A549 (cell line): ENCODE measurements around the gene TMEM101. TPM values are rescaled to one million over a fixed set of nuclear protein-coding genes. Genes with fewer than 3 reads are reported as not detected.

ENCODE experiments used
- ATAC-seq, 2 experiments: fragments of 200-7000 bp in 1 of 2; fragments of >200 bp in 1 of 2; cut with Nextera tagmentation in 1 of 2; cut with Tn5 transposase in 1 of 2; 3 replicates each; pipeline versions ENCODE4 v1.8.0 to v1.9.1; 2018 to 2020; ENCODE audit warnings: mild to moderate bottlenecking in 1 of 2, moderate library complexity in 1 of 2
- CTCF ChIA-PET: fragments of 300-600 bp; sonication (Branson Sonifier 250); formaldehyde crosslinking; extraction: SDS; loops from one replicate; lab custom pipeline; 2021; ENCODE audit warnings: antibody characterized with exemption, inconsistent platforms; lab: Yijun Ruan, JAX
- POLR2A ChIA-PET: fragments of 350-600 bp; formaldehyde crosslinking; extraction: SDS; loops from one replicate; lab custom pipeline; 2021; ENCODE audit warnings: antibody characterized with exemption, inconsistent platforms; lab: Yijun Ruan, JAX
- DNase-seq, 2 experiments: peaks; one replicate each; pipeline versions ENCODE4 v3.0.0 to v3.0.0-alpha.2; 2011 to 2016; ENCODE audit warnings: low read depth in 1 of 2, low spot score in 1 of 2
- FAIRE-seq: peaks from 2 replicates; lab custom pipeline; 2011; peaks lifted over from hg19 to GRCh38; lab: Jason Lieb, UNC
- H3K27ac ChIP-seq, 2 experiments: fragments of >200 bp; sonication (Bioruptor Twin); formaldehyde crosslinking; 3 replicates each; pipeline ENCODE4 v1.5.1; 2016 to 2017
- H3K4me1 ChIP-seq: fragments of >200 bp; sonication (Bioruptor Twin); formaldehyde crosslinking; 3 replicates; pipeline ENCODE4 v1.6.1; 2016
- H3K4me2 ChIP-seq: fragments of >200 bp; sonication (Bioruptor Twin); formaldehyde crosslinking; 3 replicates; pipeline ENCODE4 v1.6.1; 2016
- H3K4me3 ChIP-seq: fragments of >200 bp; sonication (Bioruptor Twin); formaldehyde crosslinking; 3 replicates; pipeline ENCODE4 v1.5.1; 2016
- H3K9me3 ChIP-seq: fragments of >200 bp; sonication (Bioruptor Twin); formaldehyde crosslinking; 3 replicates; pipeline ENCODE4 v1.6.1; 2016
- CBX2 ChIP-seq: fragments of 200-600 bp; sonication (generic); IDR thresholded peaks from 2 replicates; pipeline ENCODE4 v1.6.1; 2016; ENCODE audit warnings: low read depth, mild to moderate bottlenecking, borderline replicate concordance
- CHD2 ChIP-seq: fragments of 150-350 bp; IDR thresholded peaks from 2 replicates; pipeline ENCODE4 v1.6.1; 2014; ENCODE audit warnings: low read length; ENCODE audit not compliant: partially characterized antibody
- EHMT2 ChIP-seq: fragments of 200-600 bp; sonication (generic); IDR thresholded peaks from 2 replicates; pipeline ENCODE4 v1.6.1; 2016; ENCODE audit warnings: antibody characterized with exemption, low read depth, mild to moderate bottlenecking, moderate library complexity
- EP300 ChIP-seq, 2 experiments: fragments of >200 bp; sonication (Bioruptor Twin); formaldehyde crosslinking; IDR thresholded peaks; 2 replicates in 1 of 2; 3 replicates in 1 of 2; pipeline ENCODE4 v1.6.1; 2016 to 2017
- ESRRA ChIP-seq: fragments of 150-350 bp; IDR thresholded peaks from 2 replicates; pipeline ENCODE4 v1.6.1; 2014; ENCODE audit warnings: mild to moderate bottlenecking, low read length, borderline replicate concordance
- FOSB ChIP-seq: fragments of 250-450 bp; sonication (Bioruptor Pico); IDR thresholded peaks from 2 replicates; pipeline ENCODE4 v1.5.0; 2020; ENCODE audit warnings: mild to moderate bottlenecking, moderate library complexity
- HOXA7 ChIP-seq: fragments of 250-450 bp; sonication (Bioruptor Pico); IDR thresholded peaks from 2 replicates; pipeline ENCODE4 v1.5.0; 2020; ENCODE audit warnings: mild to moderate bottlenecking, moderate library complexity
- HOXB13 ChIP-seq: fragments of 250-450 bp; sonication (Bioruptor Pico); IDR thresholded peaks from 2 replicates; pipeline ENCODE4 v1.5.0; 2020; ENCODE audit warnings: low read depth, mild to moderate bottlenecking, moderate library complexity
- HOXB5 ChIP-seq: fragments of 250-450 bp; sonication (Bioruptor Pico); IDR thresholded peaks from 2 replicates; pipeline ENCODE4 v1.5.0; 2020; ENCODE audit warnings: mild to moderate bottlenecking, moderate library complexity
- JUN ChIP-seq, 2 experiments: fragments of >200 bp; sonication (Bioruptor Twin); formaldehyde crosslinking; IDR thresholded peaks; 2 replicates in 1 of 2; 3 replicates in 1 of 2; pipeline ENCODE4 v1.6.1; 2016 to 2017
- KDM1A ChIP-seq: fragments of 200-600 bp; sonication (generic); IDR thresholded peaks from 2 replicates; pipeline ENCODE4 v1.6.1; 2016; ENCODE audit warnings: low read depth, mild to moderate bottlenecking
- KDM5A ChIP-seq: fragments of 200-600 bp; sonication (generic); IDR thresholded peaks from 2 replicates; pipeline ENCODE4 v1.6.1; 2016; ENCODE audit warnings: antibody characterized with exemption, mild to moderate bottlenecking
- MAFK ChIP-seq: fragments of 450-650 bp; IDR thresholded peaks from 2 replicates; pipeline ENCODE4 v1.6.1; 2014; ENCODE audit not compliant: partially characterized antibody
- MAZ ChIP-seq: fragments of 150-350 bp; IDR thresholded peaks from 2 replicates; pipeline ENCODE4 v1.6.1; 2014; ENCODE audit warnings: antibody characterized with exemption, low read depth, low read length, borderline replicate concordance
- NPAS2 ChIP-seq: fragments of 250-450 bp; sonication (Bioruptor Pico); IDR thresholded peaks from 2 replicates; pipeline ENCODE4 v1.8.0; 2022; ENCODE audit warnings: mild to moderate bottlenecking, moderate library complexity, borderline replicate concordance
- POLR2A ChIP-seq: IDR thresholded peaks from 2 replicates; pipeline ENCODE4 v1.6.1; 2012; ENCODE audit warnings: mild to moderate bottlenecking, low read length
- RARB ChIP-seq: fragments of 250-450 bp; sonication (Bioruptor Pico); IDR thresholded peaks from 2 replicates; pipeline ENCODE4 v1.8.0; 2021; ENCODE audit warnings: mild to moderate bottlenecking, moderate library complexity
- RCOR1 ChIP-seq: fragments of 150-350 bp; IDR thresholded peaks from 2 replicates; pipeline ENCODE4 v1.6.1; 2014; ENCODE audit warnings: antibody characterized with exemption, low read length, low read depth
- RFX5 ChIP-seq: fragments of 450-650 bp; IDR thresholded peaks from 2 replicates; pipeline ENCODE4 v1.7.1; 2014; ENCODE audit warnings: antibody characterized with exemption, mild to moderate bottlenecking, moderate library complexity
- RNF2 ChIP-seq: fragments of 200-600 bp; sonication (generic); IDR thresholded peaks from 2 replicates; pipeline ENCODE4 v1.6.1; 2016; ENCODE audit warnings: low read depth, mild to moderate bottlenecking, antibody characterized with exemption, moderate library complexity, borderline replicate concordance
- SMC3 ChIP-seq: fragments of >200 bp; sonication (Bioruptor Twin); formaldehyde crosslinking; IDR thresholded peaks from 3 replicates; pipeline ENCODE4 v1.6.1; 2018; ENCODE audit warnings: inconsistent platforms
- TFCP2L1 ChIP-seq: fragments of 250-450 bp; sonication (Bioruptor Pico); IDR thresholded peaks from 2 replicates; pipeline ENCODE4 v1.5.0; 2021; ENCODE audit warnings: mild to moderate bottlenecking
- USF2 ChIP-seq: fragments of 450-650 bp; IDR thresholded peaks from 2 replicates; pipeline ENCODE4 v1.6.1; 2014; ENCODE audit warnings: antibody characterized with exemption
- WGBS: methylation state at CpG from one replicate; pipeline ENCODE4 v1.1.6; 2017; ENCODE audit errors: missing lambda C conversion rate; 5-methylcytosine and 5-hydroxymethylcytosine counted together
- polyA plus RNA-seq, 4 experiments: library from polyadenylated mRNA; depleted of rRNA in 3 of 4; stranded (reverse); fragments of >200 nt; fragmentation: RNase III in 1 of 4; extraction: RNeasy Plus Mini Kit Qiagen cat#74134 plus additional on column Dnase treatment in 1 of 4; gene quantifications; 2 replicates in 3 of 4; 3 replicates in 1 of 4; pipeline ENCODE4 v1.2.3, GENCODE V29; 2011 to 2017
- TF ChIP-seq, protein P1 (sequence below): IDR thresholded peaks from 2 replicates; pipeline ENCODE4 v1.6.1; 2012
- TF ChIP-seq, protein P2 (sequence below): fragments of >200 bp; sonication (Bioruptor Twin); formaldehyde crosslinking; IDR thresholded peaks from 3 replicates; pipeline ENCODE4 v1.6.1; 2016
- TF ChIP-seq, protein P3 (sequence below): fragments of >200 bp; sonication (Bioruptor Twin); formaldehyde crosslinking; IDR thresholded peaks from 2 replicates; pipeline ENCODE4 v1.6.1; 2016

Gene TMEM101
- polyA plus RNA-seq, 2 of the 4 experiments (the other 2 are of a cell fraction): 32.2 to 38.2 TPM

DNA sequence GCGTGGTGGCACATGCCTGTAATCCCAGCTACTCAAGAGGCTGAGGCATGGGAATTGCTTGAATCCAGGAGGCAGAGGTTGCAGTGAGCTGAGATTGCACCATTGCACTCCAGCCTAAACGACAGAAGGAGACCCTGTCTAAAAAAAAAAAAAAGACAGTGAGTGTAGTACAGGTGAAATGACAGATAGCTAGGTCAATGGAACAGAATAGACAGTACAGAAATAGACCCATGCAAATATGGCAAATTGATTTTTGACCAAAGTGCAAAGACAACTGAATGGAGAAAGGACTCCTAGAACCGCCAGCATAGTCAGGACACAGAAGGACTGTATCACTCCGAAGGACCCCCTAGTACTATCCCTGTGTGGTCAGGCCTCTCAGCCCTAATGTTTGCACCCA, 44.4 kb downstream of the TMEM101 start:
- DNase-seq (no peak), ATAC-seq (no peak), FAIRE-seq (no peak)
- ChIA-PET POLR2A (no interaction called here), CTCF (interaction anchor here (0.6 to 7.4 kb wide), 6 partner anchors 9 to 92 kb away, joined by 3 to 38 read pairs (median 4); partner anchors contain the start of gene PPY)
- H3K4me3 ChIP-seq: no peak overlapping the region
- 54% methylated on average over 4 of the region's 4 CpGs for WGBS
- TF ChIP-seq KDM1A: no peak
- TF ChIP-seq RARB (CRISPR knock-in tag): no peak
- no peak for TF ChIP-seq TFCP2L1 (CRISPR knock-in tag)
- H3K27ac ChIP-seq: no peak overlapping the region
- H3K4me1 ChIP-seq: no peaks in the 10 kb centered on the region
- no peak overlapping the region for H3K4me2 ChIP-seq
- no peaks in the 10 kb centered on the region for H3K9me3 ChIP-seq

DNA sequence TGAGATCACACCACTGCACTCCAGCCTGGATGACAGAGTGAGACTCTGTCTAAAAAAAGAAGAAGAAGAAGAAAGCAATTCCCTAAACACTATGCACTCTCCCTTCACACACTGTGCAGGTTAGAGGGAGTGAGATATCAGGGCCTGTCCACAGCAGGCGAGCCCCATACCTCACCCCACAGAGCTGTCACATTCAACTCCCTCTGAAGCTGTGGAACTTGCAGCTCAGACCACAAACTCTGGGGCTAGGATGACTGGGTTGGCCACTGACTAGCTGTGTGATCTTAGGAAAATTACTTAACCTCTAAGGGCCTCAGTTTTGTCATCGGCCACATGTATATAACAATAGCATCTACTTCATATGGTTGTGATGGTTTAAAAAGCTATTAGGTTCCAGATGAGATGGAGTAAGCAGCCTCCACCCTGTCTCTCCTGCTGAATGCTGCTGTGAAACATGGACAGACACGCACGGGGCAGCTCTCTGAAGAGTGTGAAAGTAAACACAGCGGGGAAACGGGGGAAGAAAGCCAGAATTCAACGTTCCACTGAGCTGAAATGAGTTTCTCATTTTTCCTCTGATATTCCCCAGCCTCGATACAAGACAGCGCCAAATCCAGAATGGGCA, 47.4 kb downstream of the TMEM101 start:
- ChIA-PET POLR2A (no interaction called here), CTCF (interaction anchor here (0.6 to 7.4 kb wide), 10 partner anchors 11 to 408 kb away, joined by 3 to 38 read pairs (median 4); partner anchors contain the start of gene PPY)
- no peak overlapping the region for H3K4me2 ChIP-seq
- H3K4me1 ChIP-seq: no peaks in the 10 kb centered on the region
- no peak overlapping the region for H3K4me3 ChIP-seq
- FAIRE-seq (peak; percentile 23), DNase-seq (no peak), ATAC-seq (peak; percentile 30 to 42; a peak in 3 of 6 replicates)
- no peak overlapping the region for H3K27ac ChIP-seq
- no peaks in the 10 kb centered on the region for H3K9me3 ChIP-seq
- TF ChIP-seq POLR2A (no peak), EP300 (IDR thresholded peaks at IDR 0.05) (no peak)
- 71% methylated on average over 9 of the region's 9 CpGs for WGBS

DNA sequence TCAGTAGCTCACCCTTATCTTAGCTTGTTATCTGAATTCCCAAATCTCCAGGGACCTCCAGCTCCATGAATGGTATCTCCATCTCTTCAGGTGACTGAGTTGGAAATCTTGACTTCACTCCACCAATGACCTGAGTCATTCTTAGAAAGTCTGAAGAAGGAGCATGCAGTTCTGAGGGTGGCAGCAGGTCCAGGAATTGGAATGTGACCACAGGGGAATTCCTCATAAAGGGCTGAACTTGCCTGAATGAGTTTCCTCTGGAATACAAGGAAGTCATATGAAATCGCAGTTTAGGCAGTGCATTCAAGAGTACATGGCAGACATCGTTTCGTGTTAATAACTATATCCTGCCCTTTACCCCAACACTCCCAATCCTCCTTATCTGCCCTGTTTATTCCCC, 48.5 kb downstream of the TMEM101 start:
- H3K4me3 ChIP-seq: no peak overlapping the region
- no peak for FAIRE-seq
- peak; percentile 21 to 36; a peak in 3 of 6 replicates for ATAC-seq
- POLR2A ChIA-PET: no interaction called here
- no peaks in the 10 kb centered on the region for H3K4me1 ChIP-seq
- DNase-seq: peak in 1 of 2 experiments; percentile 29
- no peak overlapping the region for H3K27ac ChIP-seq
- CTCF ChIA-PET: interaction anchor here (1.2 to 7.4 kb wide), 5 partner anchors 10 to 407 kb away, joined by 3 to 38 read pairs (median 4); partner anchors contain the start of gene PPY
- TF ChIP-seq CBX2 (no peak), ESRRA (no peak)
- 75% methylated on average over 3 of the region's 3 CpGs for WGBS
- no peaks in the 10 kb centered on the region for H3K9me3 ChIP-seq
- H3K4me2 ChIP-seq: no peak overlapping the region

DNA sequence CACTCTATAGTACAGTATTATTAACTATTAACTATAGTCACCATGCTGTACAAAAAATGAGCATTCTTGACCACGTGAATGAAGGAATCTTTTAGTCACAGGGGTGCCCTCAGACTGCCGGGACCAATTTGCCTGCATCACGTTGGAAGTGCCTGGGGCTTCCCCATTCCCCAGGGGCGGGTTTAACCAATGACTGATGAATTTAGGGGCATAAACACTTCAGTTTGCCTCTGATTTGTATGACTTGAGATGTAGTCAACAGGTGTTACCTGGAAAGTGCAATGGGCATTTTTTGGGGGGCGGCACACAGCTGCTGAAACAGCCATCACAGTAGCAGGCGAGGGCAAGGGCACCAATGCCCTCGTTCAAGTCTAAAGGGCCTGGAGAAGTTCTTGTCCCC, 52.3 kb downstream of the TMEM101 start:
- no peak for DNase-seq
- ATAC-seq: no peak
- no peak overlapping the region for H3K4me3 ChIP-seq
- no peak for FAIRE-seq
- CTCF ChIA-PET: interaction anchor here (0.6 to 2.8 kb wide), 13 partner anchors 8 to 85 kb away, joined by 3 to 19 read pairs (median 4); no protein-coding TSS in a partner anchor
- WGBS: 38% methylated on average over 7 of the region's 7 CpGs
- H3K4me1 ChIP-seq: no peaks in the 10 kb centered on the region
- TF ChIP-seq FOSB (CRISPR knock-in tag): no peak
- TF ChIP-seq KDM5A: no peak
- TF ChIP-seq RFX5: no peak
- no peak for TF ChIP-seq HOXB13 (CRISPR knock-in tag)
- no peak for TF ChIP-seq HOXB5
- TF ChIP-seq USF2: no peak
- TF ChIP-seq, protein P1, sequence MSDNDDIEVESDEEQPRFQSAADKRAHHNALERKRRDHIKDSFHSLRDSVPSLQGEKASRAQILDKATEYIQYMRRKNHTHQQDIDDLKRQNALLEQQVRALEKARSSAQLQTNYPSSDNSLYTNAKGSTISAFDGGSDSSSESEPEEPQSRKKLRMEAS: no peak
- no peak for TF ChIP-seq JUN (IDR thresholded peaks at IDR 0.05)
- no peak for TF ChIP-seq EHMT2
- no peak for TF ChIP-seq RCOR1
- no peak for TF ChIP-seq MAFK
- TF ChIP-seq, protein P2, sequence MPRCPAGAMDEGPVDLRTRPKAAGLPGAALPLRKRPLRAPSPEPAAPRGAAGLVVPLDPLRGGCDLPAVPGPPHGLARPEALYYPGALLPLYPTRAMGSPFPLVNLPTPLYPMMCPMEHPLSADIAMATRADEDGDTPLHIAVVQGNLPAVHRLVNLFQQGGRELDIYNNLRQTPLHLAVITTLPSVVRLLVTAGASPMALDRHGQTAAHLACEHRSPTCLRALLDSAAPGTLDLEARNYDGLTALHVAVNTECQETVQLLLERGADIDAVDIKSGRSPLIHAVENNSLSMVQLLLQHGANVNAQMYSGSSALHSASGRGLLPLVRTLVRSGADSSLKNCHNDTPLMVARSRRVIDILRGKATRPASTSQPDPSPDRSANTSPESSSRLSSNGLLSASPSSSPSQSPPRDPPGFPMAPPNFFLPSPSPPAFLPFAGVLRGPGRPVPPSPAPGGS: no peak
- no peak for TF ChIP-seq CHD2
- TF ChIP-seq MAZ: no peak
- TF ChIP-seq, protein P3, sequence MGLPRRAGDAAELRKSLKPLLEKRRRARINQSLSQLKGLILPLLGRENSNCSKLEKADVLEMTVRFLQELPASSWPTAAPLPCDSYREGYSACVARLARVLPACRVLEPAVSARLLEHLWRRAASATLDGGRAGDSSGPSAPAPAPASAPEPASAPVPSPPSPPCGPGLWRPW: no peak
- TF ChIP-seq RNF2: no peak
- no peak for TF ChIP-seq HOXA7 (CRISPR knock-in tag)
- TF ChIP-seq SMC3: no peak
- TF ChIP-seq NPAS2 (CRISPR knock-in tag): no peak
- TF ChIP-seq KDM1A: no peak
- H3K27ac ChIP-seq: no peak overlapping the region
- POLR2A ChIA-PET: no interaction called here
- no peaks in the 10 kb centered on the region for H3K9me3 ChIP-seq
- no peak overlapping the region for H3K4me2 ChIP-seq
